WTC11 (cell line): Measurements from ENCODE around the gene LPAR3.

Experiments used
- FOXP1 ChIP-seq: sonication (generic); formaldehyde crosslinking; IDR thresholded peaks from 2 replicates; pipeline ENCODE4 v1.8.0; 2022; ENCODE audit warnings: missing genetic modification reagents, mild to moderate bottlenecking, moderate library complexity, borderline replicate concordance
- NFE2L1 ChIP-seq: sonication (generic); formaldehyde crosslinking; IDR thresholded peaks from 2 replicates; pipeline ENCODE4 v1.8.1; 2023; ENCODE audit warnings: missing genetic modification reagents
- NFYB ChIP-seq: sonication (generic); formaldehyde crosslinking; conservative IDR thresholded peaks from 2 replicates; pipeline ENCODE4 v1.8.0; 2022; ENCODE audit warnings: low read depth, missing genetic modification reagents
- SP1 ChIP-seq: sonication (generic); formaldehyde crosslinking; conservative IDR thresholded peaks from 2 replicates; pipeline ENCODE4 v1.8.1; 2022; ENCODE audit warnings: missing genetic modification reagents
- TCF7 ChIP-seq: sonication (generic); formaldehyde crosslinking; IDR thresholded peaks from 2 replicates; pipeline ENCODE4 v1.8.0; 2022; ENCODE audit warnings: mild to moderate bottlenecking, low read depth, missing genetic modification reagents, moderate library complexity
- TEAD1 ChIP-seq: sonication (generic); formaldehyde crosslinking; IDR thresholded peaks from 2 replicates; pipeline ENCODE4 v1.8.0; 2022; ENCODE audit warnings: mild to moderate bottlenecking, missing genetic modification reagents
- ZNF263 ChIP-seq: sonication (generic); formaldehyde crosslinking; IDR thresholded peaks from 2 replicates; pipeline ENCODE4 v1.8.1; 2022; ENCODE audit warnings: low read depth, mild to moderate bottlenecking, moderate library complexity, missing genetic modification reagents
- TF ChIP-seq, protein P1 (sequence below): fragments of 200-600 bp; IDR thresholded peaks from 2 replicates; pipeline ENCODE4 v1.8.0; 2022; ENCODE audit warnings: antibody characterized with exemption
- TF ChIP-seq, protein P2 (sequence below): sonication (generic); formaldehyde crosslinking; IDR thresholded peaks from 2 replicates; pipeline ENCODE4 v1.8.0; 2022; ENCODE audit warnings: mild to moderate bottlenecking, missing genetic modification reagents
- TF ChIP-seq, protein P3 (sequence below): sonication (generic); formaldehyde crosslinking; IDR thresholded peaks from 2 replicates; pipeline ENCODE4 v1.8.0; 2023; ENCODE audit warnings: mild to moderate bottlenecking, missing genetic modification reagents

DNA sequence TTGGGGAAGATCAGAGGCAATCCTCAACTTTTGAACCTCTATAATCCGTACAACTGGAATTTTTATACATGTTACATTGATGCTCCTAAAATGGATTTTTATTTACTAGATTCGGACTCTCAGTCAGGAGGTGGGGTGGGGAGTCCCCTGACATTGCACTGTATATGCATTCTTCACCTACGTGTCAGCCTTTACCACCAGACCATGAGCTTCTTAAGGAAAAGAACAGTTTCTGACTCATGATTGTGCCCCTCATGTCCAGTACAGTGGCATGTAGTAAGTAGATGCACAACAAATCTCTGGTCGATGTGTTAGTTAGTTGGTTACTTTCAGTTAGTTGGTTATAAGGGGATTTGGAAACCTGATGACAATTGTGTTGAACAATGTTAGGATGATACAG, 15.4 kb downstream of the LPAR3 start:
- TF ChIP-seq, protein P1, sequence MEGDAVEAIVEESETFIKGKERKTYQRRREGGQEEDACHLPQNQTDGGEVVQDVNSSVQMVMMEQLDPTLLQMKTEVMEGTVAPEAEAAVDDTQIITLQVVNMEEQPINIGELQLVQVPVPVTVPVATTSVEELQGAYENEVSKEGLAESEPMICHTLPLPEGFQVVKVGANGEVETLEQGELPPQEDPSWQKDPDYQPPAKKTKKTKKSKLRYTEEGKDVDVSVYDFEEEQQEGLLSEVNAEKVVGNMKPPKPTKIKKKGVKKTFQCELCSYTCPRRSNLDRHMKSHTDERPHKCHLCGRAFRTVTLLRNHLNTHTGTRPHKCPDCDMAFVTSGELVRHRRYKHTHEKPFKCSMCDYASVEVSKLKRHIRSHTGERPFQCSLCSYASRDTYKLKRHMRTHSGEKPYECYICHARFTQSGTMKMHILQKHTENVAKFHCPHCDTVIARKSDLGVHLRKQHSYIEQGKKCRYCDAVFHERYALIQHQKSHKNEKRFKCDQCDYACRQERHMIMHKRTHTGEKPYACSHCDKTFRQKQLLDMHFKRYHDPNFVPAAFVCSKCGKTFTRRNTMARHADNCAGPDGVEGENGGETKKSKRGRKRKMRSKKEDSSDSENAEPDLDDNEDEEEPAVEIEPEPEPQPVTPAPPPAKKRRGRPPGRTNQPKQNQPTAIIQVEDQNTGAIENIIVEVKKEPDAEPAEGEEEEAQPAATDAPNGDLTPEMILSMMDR: no peak
- TF ChIP-seq TEAD1 (CRISPR knock-in tag) (no peak), NFE2L1 (no peak), ZNF263 (CRISPR knock-in tag) (no peak), SP1 (CRISPR knock-in tag) (no peak), NFYB (CRISPR knock-in tag) (no peak), TCF7 (CRISPR knock-in tag) (no peak), FOXP1 (no peak)
- TF ChIP-seq, protein P2, sequence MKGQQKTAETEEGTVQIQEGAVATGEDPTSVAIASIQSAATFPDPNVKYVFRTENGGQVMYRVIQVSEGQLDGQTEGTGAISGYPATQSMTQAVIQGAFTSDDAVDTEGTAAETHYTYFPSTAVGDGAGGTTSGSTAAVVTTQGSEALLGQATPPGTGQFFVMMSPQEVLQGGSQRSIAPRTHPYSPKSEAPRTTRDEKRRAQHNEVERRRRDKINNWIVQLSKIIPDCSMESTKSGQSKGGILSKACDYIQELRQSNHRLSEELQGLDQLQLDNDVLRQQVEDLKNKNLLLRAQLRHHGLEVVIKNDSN (CRISPR knock-in tag): no peak
- TF ChIP-seq, protein P3, sequence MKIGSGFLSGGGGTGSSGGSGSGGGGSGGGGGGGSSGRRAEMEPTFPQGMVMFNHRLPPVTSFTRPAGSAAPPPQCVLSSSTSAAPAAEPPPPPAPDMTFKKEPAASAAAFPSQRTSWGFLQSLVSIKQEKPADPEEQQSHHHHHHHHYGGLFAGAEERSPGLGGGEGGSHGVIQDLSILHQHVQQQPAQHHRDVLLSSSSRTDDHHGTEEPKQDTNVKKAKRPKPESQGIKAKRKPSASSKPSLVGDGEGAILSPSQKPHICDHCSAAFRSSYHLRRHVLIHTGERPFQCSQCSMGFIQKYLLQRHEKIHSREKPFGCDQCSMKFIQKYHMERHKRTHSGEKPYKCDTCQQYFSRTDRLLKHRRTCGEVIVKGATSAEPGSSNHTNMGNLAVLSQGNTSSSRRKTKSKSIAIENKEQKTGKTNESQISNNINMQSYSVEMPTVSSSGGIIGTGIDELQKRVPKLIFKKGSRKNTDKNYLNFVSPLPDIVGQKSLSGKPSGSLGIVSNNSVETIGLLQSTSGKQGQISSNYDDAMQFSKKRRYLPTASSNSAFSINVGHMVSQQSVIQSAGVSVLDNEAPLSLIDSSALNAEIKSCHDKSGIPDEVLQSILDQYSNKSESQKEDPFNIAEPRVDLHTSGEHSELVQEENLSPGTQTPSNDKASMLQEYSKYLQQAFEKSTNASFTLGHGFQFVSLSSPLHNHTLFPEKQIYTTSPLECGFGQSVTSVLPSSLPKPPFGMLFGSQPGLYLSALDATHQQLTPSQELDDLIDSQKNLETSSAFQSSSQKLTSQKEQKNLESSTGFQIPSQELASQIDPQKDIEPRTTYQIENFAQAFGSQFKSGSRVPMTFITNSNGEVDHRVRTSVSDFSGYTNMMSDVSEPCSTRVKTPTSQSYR: no peak
